GM23338 (cell line): ENCODE measurements around the gene MTCH2.

ENCODE experiments used
- CTCF ChIP-seq, 2 experiments: fragments of 200-600 bp in 1 of 2; sonication (generic) in 1 of 2; conservative IDR thresholded peaks; 2 replicates each; pipeline versions ENCODE4 v1.5.1 to v1.6.1; 2016 to 2017; ENCODE audit warnings: antibody characterized with exemption in 2 of 2, low read depth in 2 of 2, mild to moderate bottlenecking in 2 of 2, moderate library complexity in 1 of 2
- EZH2 ChIP-seq: fragments of 200-600 bp; sonication (generic); IDR thresholded peaks from one replicate; pipeline ENCODE4 v1.8.0; 2017; ENCODE audit warnings: antibody characterized with exemption, mild to moderate bottlenecking, low read depth; ENCODE audit not compliant: unreplicated experiment

DNA sequence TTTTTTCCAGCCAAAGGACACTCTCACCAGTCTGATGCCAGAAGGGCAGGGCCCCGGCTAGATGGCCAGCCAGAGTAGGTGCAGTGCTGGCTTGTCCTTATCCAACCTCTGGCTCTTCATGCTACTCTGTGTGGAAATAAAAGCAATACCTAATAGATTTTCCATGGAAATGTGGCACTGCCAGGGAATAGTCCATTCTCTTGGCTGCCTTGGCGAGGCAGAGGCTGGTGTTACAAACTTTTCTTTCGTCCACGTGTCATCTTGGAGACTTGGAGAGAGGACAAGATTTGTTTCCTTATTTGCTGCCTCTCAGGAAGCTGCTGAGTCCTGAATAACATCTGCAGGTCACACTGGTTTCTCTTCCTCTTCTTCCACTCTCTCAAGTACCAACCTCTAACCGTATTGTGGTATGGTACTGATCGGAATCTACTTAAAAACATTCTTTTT, 31.0 kb downstream of the MTCH2 start:
- TF ChIP-seq CTCF (conservative IDR thresholded peaks at IDR 0.05; ENCODE audit: low read depth in 2 of 2) (no peak), EZH2 (no peak)
